Stimulated activated CD4-positive, alpha-beta T cell treated with anti-CD3 and anti-CD28 coated beads, Interleukin-4, amount 100 ng/mL, for 1 hour (primary cell): ENCODE measurements around the gene TLE1.
"Not testable (repeated sequence)": the region's sequence is repeated elsewhere in the genome, so short reads cannot be mapped to it uniquely, and the experiment has no call there.

Experiments
- DNase-seq: peaks from one replicate; pipeline ENCODE4 v3.0.0-alpha.2; 2020

TLE1 gene

GRCh38 chr9:81652058-81652687 lies 37.2 kb downstream of the TLE1 start:
- no peak for DNase-seq

GRCh38 chr9:81650586-81651515 lies 38.5 kb downstream of the TLE1 start:
- DNase-seq = no peak

GRCh38 chr9:81649475-81650240 lies 39.7 kb downstream of the TLE1 start:
- no peak for DNase-seq

GRCh38 chr9:81648891-81649290 lies 40.5 kb downstream of the TLE1 start:
- DNase-seq = no peak

GRCh38 chr9:81646337-81646736 lies 43.0 kb downstream of the TLE1 start:
- no peak for DNase-seq

- DNase-seq = not testable (repeated sequence)
Measured at GRCh38 chr9:81644513-81644912, 44.8 kb downstream of the TLE1 start.

GRCh38 chr9:81637276-81637675 lies 52.1 kb downstream of the TLE1 start:
- no peak for DNase-seq

GRCh38 chr9:81636255-81636599 lies 53.1 kb downstream of the TLE1 start:
- DNase-seq = no peak

- no peak for DNase-seq
Measured at GRCh38 chr9:81635521-81636254, 53.7 kb downstream of the TLE1 start.

- no peak for DNase-seq
Measured at GRCh38 chr9:81634915-81635516, 54.3 kb downstream of the TLE1 start.

- no peak for DNase-seq
Measured at GRCh38 chr9:81633952-81634854, 55.1 kb downstream of the TLE1 start.

GRCh38 chr9:81632599-81632998 lies 56.7 kb downstream of the TLE1 start:
- DNase-seq = no peak

- DNase-seq = no peak
Measured at GRCh38 chr9:81631218-81631745, 58.1 kb downstream of the TLE1 start.

- no peak for DNase-seq
Measured at GRCh38 chr9:81629440-81629839, 59.9 kb downstream of the TLE1 start.

- DNase-seq = no peak
Measured at GRCh38 chr9:81628897-81629296, 60.5 kb downstream of the TLE1 start.

- DNase-seq = no peak
Measured at GRCh38 chr9:81627481-81627880, 61.9 kb downstream of the TLE1 start.

GRCh38 chr9:81626511-81626910 lies 62.8 kb downstream of the TLE1 start:
- no peak for DNase-seq

- no peak for DNase-seq
Measured at GRCh38 chr9:81625969-81626368, 63.4 kb downstream of the TLE1 start.

GRCh38 chr9:81623778-81624177 lies 65.6 kb downstream of the TLE1 start:
- DNase-seq = no peak

- DNase-seq = no peak
Measured at GRCh38 chr9:81622471-81623255, 66.7 kb downstream of the TLE1 start.
